ENCODE data around the gene CABP7. TPM values are rescaled to one million over a fixed set of nuclear protein-coding genes. Genes with fewer than 3 reads are reported as not detected.

Gene CABP7
- total RNA-seq, 1 donor from 2014 or later: not detected

DNA sequence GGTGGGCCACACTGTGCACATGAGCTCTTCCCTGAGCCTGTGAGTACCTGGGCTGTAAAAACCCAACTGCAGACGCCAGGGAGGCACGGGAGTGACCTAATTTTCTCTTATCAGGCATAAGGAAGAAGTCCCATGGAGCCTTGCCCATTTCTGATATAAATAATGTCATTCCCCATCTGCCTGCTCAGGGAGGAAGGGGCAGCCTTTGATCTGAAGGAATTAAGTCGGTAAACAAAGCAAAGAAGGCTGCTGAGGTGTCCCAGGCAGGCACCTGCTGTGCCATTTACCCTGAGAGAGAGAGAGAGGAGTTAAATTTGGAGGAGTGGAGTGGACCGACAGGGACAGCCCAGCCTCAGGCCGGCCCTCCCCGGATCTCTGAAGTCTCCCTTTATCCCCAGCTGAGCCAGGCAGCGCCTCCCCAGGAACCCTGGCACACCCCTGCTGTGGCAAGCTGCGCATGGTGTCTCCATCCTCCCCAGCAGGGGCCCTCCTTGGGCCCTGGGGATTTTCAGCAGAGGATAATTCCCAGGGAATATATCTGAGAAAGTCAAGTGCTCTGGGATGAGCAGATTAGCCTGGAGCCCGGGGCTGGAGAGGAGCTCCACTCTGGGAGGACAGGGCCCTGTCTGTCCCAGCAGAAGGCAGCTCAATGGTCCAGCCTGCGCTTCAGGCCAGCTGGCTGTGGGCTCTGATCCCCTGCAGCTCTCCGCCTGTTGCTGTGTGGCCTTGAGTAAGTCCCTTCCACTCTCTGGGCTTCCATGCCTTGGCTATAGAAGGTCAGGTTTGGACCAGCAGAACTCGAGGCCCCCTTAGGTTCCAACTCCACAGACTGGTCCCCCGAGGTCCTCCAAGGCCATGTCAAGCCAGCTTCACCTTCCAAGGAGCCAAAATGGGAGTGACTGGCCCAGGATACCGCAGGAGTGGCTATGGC lies 17.5 kb upstream of the CABP7 start:
- Mint-ChIP-seq H3K4me1 (ENCODE audit: unreplicated experiment) (peaks cover 2% of the 10 kb centered on the region), H3K4me3 (ENCODE audit: unreplicated experiment) (no peak overlapping the region), H3K36me3 (ENCODE audit: unreplicated experiment) (peaks cover 2% of the 10 kb centered on the region), H3K9me3 (ENCODE audit: unreplicated experiment) (no peaks in the 10 kb centered on the region), H3K27ac (ENCODE audit: unreplicated experiment) (no peak overlapping the region), H3K27me3 (ENCODE audit: unreplicated experiment) (peaks cover 16% of the 10 kb centered on the region)
- TF ChIP-seq, protein P1, sequence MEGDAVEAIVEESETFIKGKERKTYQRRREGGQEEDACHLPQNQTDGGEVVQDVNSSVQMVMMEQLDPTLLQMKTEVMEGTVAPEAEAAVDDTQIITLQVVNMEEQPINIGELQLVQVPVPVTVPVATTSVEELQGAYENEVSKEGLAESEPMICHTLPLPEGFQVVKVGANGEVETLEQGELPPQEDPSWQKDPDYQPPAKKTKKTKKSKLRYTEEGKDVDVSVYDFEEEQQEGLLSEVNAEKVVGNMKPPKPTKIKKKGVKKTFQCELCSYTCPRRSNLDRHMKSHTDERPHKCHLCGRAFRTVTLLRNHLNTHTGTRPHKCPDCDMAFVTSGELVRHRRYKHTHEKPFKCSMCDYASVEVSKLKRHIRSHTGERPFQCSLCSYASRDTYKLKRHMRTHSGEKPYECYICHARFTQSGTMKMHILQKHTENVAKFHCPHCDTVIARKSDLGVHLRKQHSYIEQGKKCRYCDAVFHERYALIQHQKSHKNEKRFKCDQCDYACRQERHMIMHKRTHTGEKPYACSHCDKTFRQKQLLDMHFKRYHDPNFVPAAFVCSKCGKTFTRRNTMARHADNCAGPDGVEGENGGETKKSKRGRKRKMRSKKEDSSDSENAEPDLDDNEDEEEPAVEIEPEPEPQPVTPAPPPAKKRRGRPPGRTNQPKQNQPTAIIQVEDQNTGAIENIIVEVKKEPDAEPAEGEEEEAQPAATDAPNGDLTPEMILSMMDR (IDR thresholded peaks at IDR 0.05): no peak
- DNase-seq (ENCODE audit: extremely low spot score, unreplicated experiment): no peak

DNA sequence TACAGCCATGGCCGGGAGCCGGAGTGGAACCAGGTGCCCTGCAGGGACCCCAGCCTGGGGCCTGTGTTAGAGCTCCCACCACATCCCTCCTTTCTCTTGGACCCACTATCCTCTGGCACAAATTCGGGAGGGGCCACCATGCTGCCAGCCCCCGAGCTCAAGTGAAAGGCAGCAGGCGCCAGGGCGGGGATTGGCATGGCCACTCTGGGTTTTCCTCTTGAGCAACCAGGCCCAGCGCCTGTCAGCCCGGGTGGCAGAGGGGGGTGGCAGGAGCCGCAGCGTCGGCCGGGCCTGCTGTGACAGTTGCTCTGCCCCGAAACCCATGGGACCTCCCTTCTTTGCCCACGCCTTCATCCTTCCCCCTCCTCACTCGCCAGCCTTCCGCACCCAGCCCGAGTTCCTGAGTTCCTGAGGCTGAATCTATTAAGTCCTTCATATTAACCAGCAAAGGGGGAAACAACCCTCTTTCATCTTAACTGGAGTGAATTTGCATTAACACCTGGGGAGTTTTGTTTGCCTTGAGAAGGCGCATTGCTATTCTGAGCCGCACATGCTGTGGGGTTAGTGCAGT lies 16.8 kb upstream of the CABP7 start:
- peaks cover 18% of the 10 kb centered on the region for H3K27me3 Mint-ChIP-seq (ENCODE audit: unreplicated experiment)

DNA sequence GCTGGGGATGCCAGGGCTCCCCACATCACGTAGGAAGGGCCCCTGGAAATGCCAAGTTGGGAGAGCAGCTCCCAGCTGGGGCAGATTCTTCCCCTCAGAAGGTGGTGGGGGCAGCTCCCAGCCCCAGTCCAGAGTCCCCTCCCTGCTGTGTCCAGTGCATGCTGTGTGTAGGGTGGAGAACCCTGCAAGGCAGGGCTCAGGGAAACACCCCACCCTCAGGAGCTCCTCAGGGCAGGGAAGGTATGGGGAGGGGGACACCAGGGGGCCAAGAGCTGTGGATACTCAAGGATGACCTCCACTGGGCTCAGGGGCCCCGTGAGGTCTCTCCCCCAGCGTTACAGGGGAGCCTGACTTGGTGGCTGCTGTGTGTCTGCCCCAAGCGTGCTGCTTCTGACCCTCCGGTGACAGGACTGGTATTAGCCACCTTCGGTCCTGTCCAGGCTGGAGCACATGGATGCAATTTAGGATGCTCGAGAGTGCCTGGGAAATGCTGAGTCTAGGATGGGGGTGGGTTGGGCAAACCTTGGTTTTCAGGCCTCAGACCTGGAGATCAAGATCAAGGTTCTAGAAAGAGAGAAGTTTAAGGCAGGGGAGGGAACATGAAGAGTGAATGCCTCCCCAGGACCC lies 16.1 kb upstream of the CABP7 start:
- no peak for DNase-seq (ENCODE audit: extremely low spot score, unreplicated experiment)
- TF ChIP-seq, protein P1 (IDR thresholded peaks at IDR 0.05): no peak
- Mint-ChIP-seq H3K4me3 (ENCODE audit: unreplicated experiment) (no peak overlapping the region), H3K4me1 (ENCODE audit: unreplicated experiment) (peaks cover 2% of the 10 kb centered on the region), H3K27ac (ENCODE audit: unreplicated experiment) (no peak overlapping the region), H3K9me3 (ENCODE audit: unreplicated experiment) (no peaks in the 10 kb centered on the region), H3K36me3 (ENCODE audit: unreplicated experiment) (no peaks in the 10 kb centered on the region), H3K27me3 (ENCODE audit: unreplicated experiment) (peaks cover 18% of the 10 kb centered on the region)

More for the DNA sequence above, 16.8 kb upstream of the CABP7 start:
- TF ChIP-seq, protein P1 (IDR thresholded peaks at IDR 0.05): no peak
- H3K27ac Mint-ChIP-seq (ENCODE audit: unreplicated experiment): no peak overlapping the region
- H3K9me3 Mint-ChIP-seq (ENCODE audit: unreplicated experiment): no peaks in the 10 kb centered on the region
- H3K4me3 Mint-ChIP-seq (ENCODE audit: unreplicated experiment): no peak overlapping the region
- no peak for DNase-seq (ENCODE audit: extremely low spot score, unreplicated experiment)
- peaks cover 2% of the 10 kb centered on the region for H3K4me1 Mint-ChIP-seq (ENCODE audit: unreplicated experiment)
- H3K36me3 Mint-ChIP-seq (ENCODE audit: unreplicated experiment): peaks cover 2% of the 10 kb centered on the region

DNA sequence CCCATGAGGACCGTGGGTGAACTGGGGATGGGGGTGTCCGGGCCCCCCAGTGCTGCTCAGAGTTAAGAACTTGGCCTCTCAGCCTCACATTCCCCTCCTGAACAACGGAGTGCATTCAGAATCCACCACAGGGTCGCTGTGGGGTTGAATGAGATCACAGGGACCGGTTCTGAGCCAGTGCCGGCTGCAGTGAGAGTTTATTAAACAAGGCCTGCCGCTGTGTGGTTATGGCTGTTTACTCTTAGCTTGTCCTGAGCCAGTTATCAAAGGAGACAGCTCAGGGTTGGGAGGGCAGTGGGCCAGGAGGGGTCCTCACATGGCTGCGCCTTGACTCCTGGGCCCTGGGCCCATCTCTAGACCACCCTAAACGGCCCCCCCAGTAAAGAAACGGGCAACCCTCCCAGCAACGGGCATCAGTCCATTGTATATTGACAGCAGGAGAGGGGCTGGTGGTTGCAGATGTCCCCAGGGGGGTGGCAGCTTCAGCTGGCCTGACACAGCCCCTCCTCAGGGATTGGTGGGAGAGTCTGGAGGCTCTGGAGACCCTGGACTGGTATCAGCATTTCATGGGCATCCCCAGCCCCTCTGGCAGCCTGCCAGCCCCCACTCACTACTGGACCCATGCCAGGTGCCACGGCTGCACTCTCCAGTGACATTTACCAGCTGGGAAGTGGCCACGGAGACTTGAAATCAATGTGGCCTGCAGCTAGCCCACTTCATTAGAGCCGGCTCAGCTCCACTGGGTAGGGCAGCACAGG lies 15.1 kb upstream of the CABP7 start:
- no peaks in the 10 kb centered on the region for H3K9me3 Mint-ChIP-seq (ENCODE audit: unreplicated experiment)
- peaks cover 2% of the 10 kb centered on the region for H3K4me1 Mint-ChIP-seq (ENCODE audit: unreplicated experiment)
- DNase-seq (ENCODE audit: extremely low spot score, unreplicated experiment): no peak
- no peaks in the 10 kb centered on the region for H3K36me3 Mint-ChIP-seq (ENCODE audit: unreplicated experiment)
- no peak overlapping the region for H3K27ac Mint-ChIP-seq (ENCODE audit: unreplicated experiment)
- H3K4me3 Mint-ChIP-seq (ENCODE audit: unreplicated experiment): no peak overlapping the region
- H3K27me3 Mint-ChIP-seq (ENCODE audit: unreplicated experiment): peaks cover 18% of the 10 kb centered on the region
- TF ChIP-seq, protein P1 (IDR thresholded peaks at IDR 0.05): no peak
